Upper lobe of left lung (tissue), 6 donors: ENCODE results near the gene USP53. TPM values are rescaled to one million over a fixed set of nuclear protein-coding genes. Genes with fewer than 3 reads are reported as not detected.

ENCODE experiments used
- ATAC-seq, 2 donors: fragments of 200-7000 bp; cut with Tn5 transposase; one replicate each; pipeline ENCODE4 v1.9.1; 2022; ENCODE audit warnings: mild to moderate bottlenecking in 2 of 2, moderate library complexity in 2 of 2; ENCODE audit not compliant: low FRiP score in 2 of 2
- DNase-seq, 2 donors: peaks; one replicate each; pipeline ENCODE4 v3.0.0-alpha.2; 2019 to 2020
- H3K27ac ChIP-seq, 4 donors: fragments of 200-600 bp; sonication (generic); one replicate each; pipeline ENCODE4 v1.5.1; 2016 to 2019
- H3K27me3 ChIP-seq, 4 donors: fragments of 200-600 bp; sonication (generic); one replicate each; pipeline ENCODE4 v1.5.1; 2017 to 2019
- H3K36me3 ChIP-seq, 4 donors: fragments of 200-600 bp; sonication (generic); one replicate each; pipeline ENCODE4 v1.5.1; 2016 to 2019
- H3K4me1 ChIP-seq, 4 donors: fragments of 200-600 bp; sonication (generic); one replicate each; pipeline ENCODE4 v1.5.1; 2018 to 2019
- H3K4me3 ChIP-seq, 4 donors: fragments of 200-600 bp; sonication (generic); one replicate each; pipeline ENCODE4 v1.5.1; 2017 to 2019; ENCODE audit warnings: mild to moderate bottlenecking in 2 of 4, moderate library complexity in 1 of 4
- H3K9me3 ChIP-seq, 4 donors: fragments of 200-600 bp; sonication (generic); one replicate each; pipeline ENCODE4 v1.5.1; 2018 to 2019
- EP300 ChIP-seq, 4 donors: sonication (generic); formaldehyde crosslinking; IDR thresholded peaks; one replicate each; pipeline ENCODE4 v1.5.1; 2017; ENCODE audit warnings: antibody characterized with exemption in 4 of 4, control low read depth in 2 of 4
- POLR2A ChIP-seq, 4 donors: fragments of 450-650 bp; IDR thresholded peaks; one replicate each; pipeline ENCODE4 v1.5.1; 2016 to 2017; ENCODE audit warnings: antibody characterized with exemption in 4 of 4, mild to moderate bottlenecking in 2 of 4
- POLR2AphosphoS5 ChIP-seq, 2 donors: sonication (generic); formaldehyde crosslinking; IDR thresholded peaks; one replicate each; pipeline ENCODE4 v1.5.1; 2017; ENCODE audit warnings: antibody characterized with exemption in 2 of 2
- WGBS, 2 donors: methylation state at CpG; one replicate each; pipeline ENCODE4 v1.1.5; 2017 to 2018; 5-methylcytosine and 5-hydroxymethylcytosine counted together
- total RNA-seq, 6 donors: library from RNA; depleted of rRNA in 4 of 6; stranded (reverse); fragments of >200 nt in 4 of 6; gene quantifications; one replicate each; pipeline versions ENCODE4 v1.1.0 to v1.2.1, GENCODE V29; 2016 to 2021
- TF ChIP-seq, protein P1 (sequence below), 6 experiments: fragments of 450-650 bp in 4 of 6; fragments of 200-600 bp in 2 of 6; sonication (generic) in 2 of 6; IDR thresholded peaks; one replicate each; pipeline ENCODE4 v1.5.1; 2016 to 2019; ENCODE audit warnings: antibody characterized with exemption in 6 of 6
- donor health status: DM: no; HTN: no; CAD: no; lungs with moderate emphysema.
- donor health status: DM: no; HTN: yes; CAD: no; lungs with severe emphysema.

USP53 gene
- total RNA-seq, 6 donors from 2014 or later = 44.4 to 130 (median 56.0) TPM

DNA sequence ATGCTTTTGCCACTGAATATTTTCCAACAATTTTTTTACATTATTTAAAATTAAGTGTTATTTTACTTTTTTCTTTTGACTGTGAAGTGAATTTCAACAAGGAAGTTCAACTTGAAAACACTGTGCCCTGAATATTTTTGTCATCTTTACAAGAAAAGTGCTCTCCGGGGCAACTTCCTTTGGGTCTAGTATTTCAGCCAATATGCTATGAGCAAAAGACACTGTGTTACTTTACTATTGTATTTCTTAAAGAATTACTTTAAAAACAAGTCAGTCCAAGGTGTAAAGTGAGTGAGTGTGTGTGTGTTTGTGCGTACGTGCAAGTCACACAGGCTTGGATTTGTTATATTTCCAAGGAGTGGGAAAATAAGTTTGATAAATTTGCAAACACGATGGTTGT is 7.6 kb upstream of the USP53 start:
- DNase-seq = no peak
- ATAC-seq = no peak
- H3K9me3 ChIP-seq = no peaks in the 10 kb centered on the region
- TF ChIP-seq, protein P1, sequence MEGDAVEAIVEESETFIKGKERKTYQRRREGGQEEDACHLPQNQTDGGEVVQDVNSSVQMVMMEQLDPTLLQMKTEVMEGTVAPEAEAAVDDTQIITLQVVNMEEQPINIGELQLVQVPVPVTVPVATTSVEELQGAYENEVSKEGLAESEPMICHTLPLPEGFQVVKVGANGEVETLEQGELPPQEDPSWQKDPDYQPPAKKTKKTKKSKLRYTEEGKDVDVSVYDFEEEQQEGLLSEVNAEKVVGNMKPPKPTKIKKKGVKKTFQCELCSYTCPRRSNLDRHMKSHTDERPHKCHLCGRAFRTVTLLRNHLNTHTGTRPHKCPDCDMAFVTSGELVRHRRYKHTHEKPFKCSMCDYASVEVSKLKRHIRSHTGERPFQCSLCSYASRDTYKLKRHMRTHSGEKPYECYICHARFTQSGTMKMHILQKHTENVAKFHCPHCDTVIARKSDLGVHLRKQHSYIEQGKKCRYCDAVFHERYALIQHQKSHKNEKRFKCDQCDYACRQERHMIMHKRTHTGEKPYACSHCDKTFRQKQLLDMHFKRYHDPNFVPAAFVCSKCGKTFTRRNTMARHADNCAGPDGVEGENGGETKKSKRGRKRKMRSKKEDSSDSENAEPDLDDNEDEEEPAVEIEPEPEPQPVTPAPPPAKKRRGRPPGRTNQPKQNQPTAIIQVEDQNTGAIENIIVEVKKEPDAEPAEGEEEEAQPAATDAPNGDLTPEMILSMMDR (IDR thresholded peaks at IDR 0.05) = no peak
- TF ChIP-seq EP300 (IDR thresholded peaks at IDR 0.05) (no peak), POLR2A (IDR thresholded peaks at IDR 0.05) (no peak), POLR2AphosphoS5 (IDR thresholded peaks at IDR 0.05) (no peak)
- WGBS, 2 donors = 58 to 66% methylated on average over 4 of the region's 4 CpGs
- no peaks in the 10 kb centered on the region for H3K36me3 ChIP-seq
- no peaks in the 10 kb centered on the region for H3K27me3 ChIP-seq
- H3K27ac ChIP-seq = peak overlapping the region in 1 of 4 donors; percentile 42
- H3K4me3 ChIP-seq = no peak overlapping the region
- H3K4me1 ChIP-seq = no peaks in the 10 kb centered on the region

DNA sequence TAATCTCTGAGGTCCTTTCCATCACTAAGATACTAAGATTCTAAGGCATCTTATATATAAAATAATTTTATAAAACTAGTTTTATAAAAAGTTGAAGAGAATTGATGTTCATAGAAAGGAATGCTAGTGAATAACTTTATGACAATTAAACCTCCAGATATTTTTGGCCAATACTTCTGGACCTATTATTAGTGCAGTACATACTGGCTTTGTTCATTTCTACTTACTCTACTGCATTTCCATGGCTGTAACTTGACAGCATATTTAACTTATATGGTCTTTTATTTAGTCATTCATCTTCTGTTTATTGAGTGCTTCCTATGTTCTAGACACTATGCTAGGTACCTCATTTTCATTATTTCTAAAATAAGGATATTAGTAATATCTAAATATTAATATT is 6.8 kb upstream of the USP53 start:
- no peak for TF ChIP-seq POLR2A (IDR thresholded peaks at IDR 0.05)
- TF ChIP-seq, protein P1 (IDR thresholded peaks at IDR 0.05) = no peak
- TF ChIP-seq EP300 (IDR thresholded peaks at IDR 0.05) = no peak
- no peak for TF ChIP-seq POLR2AphosphoS5 (IDR thresholded peaks at IDR 0.05)
- DNase-seq = no peak
- H3K9me3 ChIP-seq = no peaks in the 10 kb centered on the region
- H3K27ac ChIP-seq = no peak overlapping the region
- ATAC-seq = no peak
- no peaks in the 10 kb centered on the region for H3K27me3 ChIP-seq
- no peaks in the 10 kb centered on the region for H3K4me1 ChIP-seq
- H3K4me3 ChIP-seq = no peak overlapping the region
- no peaks in the 10 kb centered on the region for H3K36me3 ChIP-seq

DNA sequence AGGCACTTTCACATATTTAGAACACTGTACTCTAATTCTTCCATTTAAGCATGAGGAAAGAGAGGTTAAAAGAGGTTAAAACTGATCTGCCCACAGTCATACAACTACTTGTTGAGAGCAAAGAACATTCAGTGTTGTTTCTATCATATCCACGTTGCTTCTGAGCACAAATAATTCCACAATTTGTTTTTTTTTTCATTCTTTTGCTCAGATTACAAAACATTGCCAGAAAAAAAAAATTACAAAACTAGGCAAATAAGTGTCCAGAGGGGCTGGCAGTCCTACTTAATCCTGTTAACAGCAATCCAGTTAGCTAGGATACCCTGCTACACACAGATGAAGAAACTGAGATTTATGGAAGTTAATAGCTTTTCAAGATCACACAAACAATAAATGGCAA is 6.3 kb upstream of the USP53 start:
- TF ChIP-seq, protein P1 (IDR thresholded peaks at IDR 0.05) = no peak
- TF ChIP-seq POLR2A (IDR thresholded peaks at IDR 0.05) = no peak
- TF ChIP-seq POLR2AphosphoS5 (IDR thresholded peaks at IDR 0.05) = no peak
- TF ChIP-seq EP300 (IDR thresholded peaks at IDR 0.05) = no peak
- H3K4me1 ChIP-seq = no peaks in the 10 kb centered on the region
- ATAC-seq (peak in 1 of 2 donors; percentile 44), DNase-seq (no peak)
- H3K27ac ChIP-seq = no peak overlapping the region
- no peaks in the 10 kb centered on the region for H3K36me3 ChIP-seq
- no peaks in the 10 kb centered on the region for H3K9me3 ChIP-seq
- H3K4me3 ChIP-seq = no peak overlapping the region
- 56 to 68% methylated on average over 1 of the region's 1 CpG for WGBS, 2 donors
- no peaks in the 10 kb centered on the region for H3K27me3 ChIP-seq

DNA sequence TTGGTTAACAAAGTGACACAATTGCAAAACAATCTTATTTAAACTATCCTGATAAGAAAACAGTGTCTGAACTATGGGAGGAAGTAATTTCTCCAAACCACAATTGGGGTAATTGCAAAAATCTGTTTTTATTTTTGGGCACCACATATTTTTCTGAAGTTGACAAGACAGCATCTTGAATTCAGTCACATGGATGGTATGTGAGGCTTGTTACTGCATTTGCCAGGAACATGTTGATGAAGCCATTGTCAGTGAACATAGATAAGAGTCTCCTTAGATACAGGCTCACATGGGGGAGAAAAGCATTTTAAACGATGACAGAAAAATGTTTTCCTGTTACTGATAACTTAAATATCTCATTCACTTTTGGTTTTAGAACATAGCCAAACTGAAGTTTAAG is 5.5 kb upstream of the USP53 start:
- ATAC-seq (peak; percentile 53 to 60), DNase-seq (no peak)
- Histone ChIP-seq H3K9me3 (no peaks in the 10 kb centered on the region), H3K4me3 (no peak overlapping the region), H3K4me1 (no peaks in the 10 kb centered on the region), H3K36me3 (no peaks in the 10 kb centered on the region), H3K27me3 (no peaks in the 10 kb centered on the region), H3K27ac (peak overlapping the region in 1 of 4 donors; percentile 8)
- TF ChIP-seq, protein P1 (IDR thresholded peaks at IDR 0.05) = no peak
- no peak for TF ChIP-seq POLR2AphosphoS5 (IDR thresholded peaks at IDR 0.05)
- no peak for TF ChIP-seq EP300 (IDR thresholded peaks at IDR 0.05)
- TF ChIP-seq POLR2A (IDR thresholded peaks at IDR 0.05) = no peak
- 7 to 8% methylated on average over 1 of the region's 1 CpG for WGBS, 2 donors

DNA sequence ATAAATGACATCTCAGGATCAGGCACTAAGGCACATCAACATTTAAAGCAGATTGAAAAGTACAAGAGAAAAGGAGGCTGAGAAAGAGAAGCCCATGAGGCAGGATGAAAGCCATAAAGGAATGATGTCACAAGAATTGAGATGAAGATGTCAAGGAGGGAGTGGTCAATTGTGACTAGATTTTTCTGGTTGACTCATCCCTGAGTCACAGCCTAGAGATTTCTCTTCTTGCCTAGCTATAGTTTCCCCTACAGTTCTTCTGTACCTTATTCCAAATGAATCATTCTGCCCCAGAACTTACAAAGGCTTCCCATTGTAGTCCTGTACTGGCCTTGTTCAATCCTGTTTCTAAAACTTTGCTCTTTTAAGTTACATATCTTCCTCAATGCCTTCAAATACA is 3.4 kb upstream of the USP53 start:
- peak in 1 of 2 donors; percentile 39 for ATAC-seq
- TF ChIP-seq, protein P1 (IDR thresholded peaks at IDR 0.05) = no peak
- TF ChIP-seq EP300 (IDR thresholded peaks at IDR 0.05) = no peak
- no peak for TF ChIP-seq POLR2A (IDR thresholded peaks at IDR 0.05)
- no peak for TF ChIP-seq POLR2AphosphoS5 (IDR thresholded peaks at IDR 0.05)

More for the DNA sequence above, 3.4 kb upstream of the USP53 start:
- peaks cover 0 to 5% (median 0%) of the 10 kb centered on the region in 4 donors for H3K4me1 ChIP-seq
- H3K27me3 ChIP-seq = no peaks in the 10 kb centered on the region
- DNase-seq = no peak
- peak overlapping the region in 1 of 4 donors; percentile 63 for H3K27ac ChIP-seq
- H3K36me3 ChIP-seq = no peaks in the 10 kb centered on the region
- no peak overlapping the region for H3K4me3 ChIP-seq
- no peaks in the 10 kb centered on the region for H3K9me3 ChIP-seq
